Measurements from ENCODE around the gene RCAN1. TPM values are rescaled to one million over a fixed set of nuclear protein-coding genes. Genes with fewer than 3 reads are reported as not detected.

Gene RCAN1
- total and polyA plus RNA-seq, 2 of the 4 experiments (the other 2 are of a cell fraction) = 53.5 to 175 TPM

DNA sequence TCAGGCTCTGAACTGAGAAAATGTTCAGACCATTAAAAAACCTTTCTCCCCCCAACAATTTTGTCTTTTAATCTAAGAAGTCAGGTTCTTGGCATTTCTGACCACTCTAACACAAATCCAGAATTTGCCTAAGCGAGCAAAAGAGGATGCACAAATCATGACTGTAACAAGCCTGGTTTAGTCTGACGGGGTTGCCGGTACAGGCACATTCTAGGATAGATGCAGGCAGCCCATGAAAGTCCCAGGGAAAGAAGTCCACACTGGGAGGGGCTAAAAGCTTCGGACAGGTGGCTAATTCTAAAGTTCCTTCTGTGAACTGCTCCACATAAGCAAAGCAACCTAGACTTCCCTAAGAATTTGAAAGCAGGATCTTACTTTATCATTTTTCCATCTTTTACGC lies 54.9 kb downstream of the RCAN1 start:
- CTCF ChIA-PET = no interaction called here
- in situ Hi-C loops (cut with MboI; ENCODE audit: low sequenced_read_pairs) (no loop called here), intact Hi-C loops (cut with micrococcal nuclease) (no loop called here), dilution Hi-C loops (cut with HindIII; ENCODE audit: low sequenced_read_pairs, unreplicated experiment) (no loop called here)
- Histone ChIP-seq H3K79me1 (ENCODE audit: low read depth in 1 of 2, low read length in 2 of 2) (peaks cover 6 to 7% of the 10 kb centered on the region in 2 experiments; a peak in 2 of 4 replicates), H2BK15ac (ENCODE audit: low read depth, low read length) (no peak overlapping the region), H3K27me3 (ENCODE audit: control insufficient read depth, insufficient read depth, low read length) (no peaks in the 10 kb centered on the region), H3K4me1 (ENCODE audit: control insufficient read depth, insufficient read depth, low read length) (no peaks in the 10 kb centered on the region), H2BK5ac (ENCODE audit: low read depth, low read length, poor library complexity, severe bottlenecking) (no peak overlapping the region), H3K9ac (ENCODE audit: low read depth, low read length) (no peak overlapping the region), H2AK9ac (replicated peaks; ENCODE audit: low read depth, low read length, poor library complexity) (no peak overlapping the region), H2AFZ (replicated peaks; ENCODE audit: low read length, poor library complexity) (no peak overlapping the region), H3K9me1 (ENCODE audit: insufficient read depth, low read length) (no peaks in the 10 kb centered on the region; the same call in 1 of the 2 replicates), H3K4me3 (ENCODE audit: insufficient read depth, low read depth, low read length) (no peak overlapping the region), H3K4me2 (ENCODE audit: low read depth, low read length) (no peak overlapping the region), H2BK120ac (ENCODE audit: low read depth, low read length) (no peak overlapping the region), H2AK5ac (ENCODE audit: low read depth, low read length) (no peak overlapping the region), H3K23ac (ENCODE audit: low read depth, low read length) (no peak overlapping the region), H4K20me1 (ENCODE audit: insufficient read depth, low read length) (no peaks in the 10 kb centered on the region), H3K18ac (ENCODE audit: low read depth, low read length) (no peak overlapping the region), H3K4ac (ENCODE audit: low read depth, low read length) (no peak overlapping the region), H3K36me3 (ENCODE audit: control insufficient read depth, insufficient read depth, low read length) (no peaks in the 10 kb centered on the region), H3K14ac (replicated peaks; ENCODE audit: low read depth, low read length) (no peak overlapping the region), H3K27ac (ENCODE audit: insufficient read depth, low read length) (no peak overlapping the region), H4K8ac (ENCODE audit: low read depth in 2 of 2, low read length in 2 of 2) (no peak overlapping the region), H3K56ac (ENCODE audit: extremely low read depth, insufficient read depth, low read length) (no peak overlapping the region), H2BK20ac (ENCODE audit: low read depth, low read length) (no peak overlapping the region), H4K91ac (ENCODE audit: insufficient read depth, low read depth, low read length) (no peak overlapping the region), H3K9me3 (ENCODE audit: control insufficient read depth, insufficient read depth, low read length) (no peaks in the 10 kb centered on the region), H4K5ac (ENCODE audit: low read depth, low read length) (no peak overlapping the region)
- TF ChIP-seq BHLHE40 (IDR thresholded peaks at IDR 0.05; ENCODE audit: low read depth, low read length) = no peak
- no peak for TF ChIP-seq MAFK (IDR thresholded peaks at IDR 0.05; ENCODE audit: low read depth, low read length)
- no peak for TF ChIP-seq MXI1 (IDR thresholded peaks at IDR 0.05; ENCODE audit: borderline replicate concordance, low read depth, low read length)
- no peak for TF ChIP-seq RCOR1 (IDR thresholded peaks at IDR 0.05; ENCODE audit: insufficient replicate concordance, low read length)
- no peak for TF ChIP-seq POLR2A (IDR thresholded peaks at IDR 0.05; ENCODE audit: low read depth, low read length)
- no peak for TF ChIP-seq MAZ (IDR thresholded peaks at IDR 0.05; ENCODE audit: borderline replicate concordance, low read depth, low read length)
- TF ChIP-seq, protein P1, sequence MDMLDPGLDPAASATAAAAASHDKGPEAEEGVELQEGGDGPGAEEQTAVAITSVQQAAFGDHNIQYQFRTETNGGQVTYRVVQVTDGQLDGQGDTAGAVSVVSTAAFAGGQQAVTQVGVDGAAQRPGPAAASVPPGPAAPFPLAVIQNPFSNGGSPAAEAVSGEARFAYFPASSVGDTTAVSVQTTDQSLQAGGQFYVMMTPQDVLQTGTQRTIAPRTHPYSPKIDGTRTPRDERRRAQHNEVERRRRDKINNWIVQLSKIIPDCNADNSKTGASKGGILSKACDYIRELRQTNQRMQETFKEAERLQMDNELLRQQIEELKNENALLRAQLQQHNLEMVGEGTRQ (IDR thresholded peaks at IDR 0.05; ENCODE audit: low read depth, low read length) = no peak
- no peak for TF ChIP-seq CEBPB (IDR thresholded peaks at IDR 0.05; ENCODE audit: low read depth, low read length)
- TF ChIP-seq, protein P2, sequence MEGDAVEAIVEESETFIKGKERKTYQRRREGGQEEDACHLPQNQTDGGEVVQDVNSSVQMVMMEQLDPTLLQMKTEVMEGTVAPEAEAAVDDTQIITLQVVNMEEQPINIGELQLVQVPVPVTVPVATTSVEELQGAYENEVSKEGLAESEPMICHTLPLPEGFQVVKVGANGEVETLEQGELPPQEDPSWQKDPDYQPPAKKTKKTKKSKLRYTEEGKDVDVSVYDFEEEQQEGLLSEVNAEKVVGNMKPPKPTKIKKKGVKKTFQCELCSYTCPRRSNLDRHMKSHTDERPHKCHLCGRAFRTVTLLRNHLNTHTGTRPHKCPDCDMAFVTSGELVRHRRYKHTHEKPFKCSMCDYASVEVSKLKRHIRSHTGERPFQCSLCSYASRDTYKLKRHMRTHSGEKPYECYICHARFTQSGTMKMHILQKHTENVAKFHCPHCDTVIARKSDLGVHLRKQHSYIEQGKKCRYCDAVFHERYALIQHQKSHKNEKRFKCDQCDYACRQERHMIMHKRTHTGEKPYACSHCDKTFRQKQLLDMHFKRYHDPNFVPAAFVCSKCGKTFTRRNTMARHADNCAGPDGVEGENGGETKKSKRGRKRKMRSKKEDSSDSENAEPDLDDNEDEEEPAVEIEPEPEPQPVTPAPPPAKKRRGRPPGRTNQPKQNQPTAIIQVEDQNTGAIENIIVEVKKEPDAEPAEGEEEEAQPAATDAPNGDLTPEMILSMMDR (conservative IDR thresholded peaks at IDR 0.05; ENCODE audit: low read depth, low read length) = no peak
- WGBS, 2 experiments (ENCODE audit: extremely low coverage in 2 of 2, insufficient read length in 1 of 2) = no CpG with 5 or more reads among the region's 5 CpGs
- DNase-seq (no peak), ATAC-seq (ENCODE audit: low read depth) (no peak)
- no TSS peak for BruUV-seq (replicated peaks)
- POLR2A ChIA-PET (ENCODE audit: unreplicated experiment) = no interaction called here

All from IMR-90 (cell line).